ENCODE measurements around the gene LRRC8C.
"Not testable (repeated sequence)": the region's sequence is repeated elsewhere in the genome, so short reads cannot be mapped to it uniquely, and the experiment has no call there.

LRRC8C gene

GRCh38 chr1:89673251-89673650 lies 40.3 kb downstream of the LRRC8C start:
- DNase-seq, result no peak

DNA sequence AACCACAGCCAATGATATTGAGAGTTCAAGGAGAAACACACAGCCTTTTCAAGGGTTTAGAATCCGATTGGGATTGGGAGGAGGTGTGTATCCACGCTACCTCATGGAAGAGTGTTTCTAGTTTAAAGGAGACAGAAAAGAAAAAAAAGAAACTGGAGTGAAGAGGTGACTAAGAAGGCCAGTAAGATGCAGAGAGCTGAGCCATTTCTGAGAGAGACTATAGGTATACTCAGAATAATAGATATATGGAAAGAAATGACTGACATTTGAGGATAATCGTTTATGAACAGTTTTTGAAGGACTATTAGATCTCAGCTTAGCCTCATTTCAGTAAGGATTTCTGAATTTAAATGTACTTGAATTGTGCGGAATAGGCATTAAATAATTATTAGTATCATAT lies 42.8 kb downstream of the LRRC8C start:
- no peak for DNase-seq

- no peak for DNase-seq
These were observed 48.3 kb downstream of the LRRC8C start for GRCh38 chr1:89681045-89681729.

DNA sequence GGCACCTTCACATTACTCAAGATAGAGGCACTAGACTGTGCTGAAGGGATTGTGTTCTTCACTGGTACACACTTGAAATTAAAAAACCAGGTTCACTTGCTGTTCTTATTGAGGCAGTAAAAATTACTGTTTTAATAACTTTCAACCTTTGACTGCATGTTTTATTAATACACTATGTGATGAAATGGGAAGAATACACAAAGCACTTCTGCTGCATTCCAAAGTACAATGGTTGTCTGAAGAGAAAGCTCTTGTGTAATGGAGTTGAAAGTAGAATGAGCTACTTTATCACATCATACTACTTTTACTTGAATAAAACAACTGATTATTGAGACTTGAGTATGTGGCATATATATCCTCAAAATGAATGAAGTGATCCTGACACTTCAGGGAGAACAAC lies 49.7 kb downstream of the LRRC8C start:
- DNase-seq, result no peak

GRCh38 chr1:89685461-89685860 lies 52.5 kb downstream of the LRRC8C start:
- DNase-seq, result no peak

GRCh38 chr1:89686520-89686919 lies 53.6 kb downstream of the LRRC8C start:
- no peak for DNase-seq

GRCh38 chr1:89687254-89687653 lies 54.3 kb downstream of the LRRC8C start:
- no peak for DNase-seq

DNA sequence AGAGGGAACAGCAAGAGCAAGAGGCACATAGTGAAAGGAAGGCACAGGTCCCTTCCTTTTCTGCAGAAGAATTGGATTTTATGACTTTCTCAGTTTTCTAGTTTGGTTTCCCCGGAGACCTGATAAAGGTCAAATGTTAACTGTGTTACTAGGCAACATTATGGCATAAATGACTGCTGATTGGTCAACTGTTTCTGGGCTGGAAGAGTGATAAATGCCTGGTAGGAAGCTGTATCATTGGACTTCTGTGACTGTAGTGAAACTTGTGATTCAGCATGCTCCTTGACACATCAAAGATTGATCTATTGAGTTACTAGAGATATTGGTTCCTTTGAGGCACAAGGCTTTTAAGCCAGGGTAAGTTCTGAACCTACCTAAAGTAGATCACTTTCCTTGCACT lies 55.7 kb downstream of the LRRC8C start:
- no peak for DNase-seq

GRCh38 chr1:89689234-89689633 lies 56.3 kb downstream of the LRRC8C start:
- DNase-seq, result no peak

DNA sequence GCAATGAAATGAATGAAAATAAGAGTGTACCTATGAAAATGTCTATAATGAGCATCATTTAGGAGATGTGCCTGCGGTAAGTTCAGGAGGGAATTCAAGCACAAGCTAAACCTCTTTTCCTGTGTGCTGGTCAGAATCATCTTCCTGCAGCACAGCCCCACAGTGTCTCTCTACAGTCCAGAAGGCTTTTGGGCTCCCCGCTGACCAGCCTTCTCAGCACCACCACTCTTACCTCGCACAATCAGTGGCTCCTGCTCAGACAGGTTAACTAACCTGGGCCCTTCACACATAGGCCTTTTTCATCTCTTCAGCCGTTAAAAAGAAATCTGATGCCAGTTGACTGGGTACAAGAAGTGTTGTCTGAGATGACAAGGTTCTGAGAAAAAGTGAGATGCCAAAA lies 57.7 kb downstream of the LRRC8C start:
- no peak for DNase-seq

GRCh38 chr1:89692601-89693521 lies 59.9 kb downstream of the LRRC8C start:
- DNase-seq, result peak; percentile 17

- no peak for DNase-seq
These were observed 62.9 kb downstream of the LRRC8C start for GRCh38 chr1:89695847-89696246.

DNA sequence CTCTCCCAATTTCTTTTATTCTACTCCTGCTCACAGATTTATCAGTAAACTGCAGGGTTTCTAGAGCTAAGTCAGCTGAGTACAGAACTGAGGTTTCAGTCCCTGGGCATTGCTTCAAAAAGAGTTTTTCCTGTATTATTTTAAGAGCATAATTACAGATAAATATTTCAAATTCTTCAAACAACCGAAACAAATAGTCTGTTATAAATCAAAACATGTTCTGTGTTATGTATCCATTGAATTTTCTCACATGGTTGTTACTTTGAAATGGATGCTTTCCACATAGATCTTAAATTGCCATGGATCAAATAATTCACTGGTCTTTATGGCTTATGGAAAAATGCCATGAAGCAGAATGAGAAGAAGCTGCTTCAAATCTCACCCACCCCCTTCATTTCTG lies 64.5 kb downstream of the LRRC8C start:
- no peak for DNase-seq

DNA sequence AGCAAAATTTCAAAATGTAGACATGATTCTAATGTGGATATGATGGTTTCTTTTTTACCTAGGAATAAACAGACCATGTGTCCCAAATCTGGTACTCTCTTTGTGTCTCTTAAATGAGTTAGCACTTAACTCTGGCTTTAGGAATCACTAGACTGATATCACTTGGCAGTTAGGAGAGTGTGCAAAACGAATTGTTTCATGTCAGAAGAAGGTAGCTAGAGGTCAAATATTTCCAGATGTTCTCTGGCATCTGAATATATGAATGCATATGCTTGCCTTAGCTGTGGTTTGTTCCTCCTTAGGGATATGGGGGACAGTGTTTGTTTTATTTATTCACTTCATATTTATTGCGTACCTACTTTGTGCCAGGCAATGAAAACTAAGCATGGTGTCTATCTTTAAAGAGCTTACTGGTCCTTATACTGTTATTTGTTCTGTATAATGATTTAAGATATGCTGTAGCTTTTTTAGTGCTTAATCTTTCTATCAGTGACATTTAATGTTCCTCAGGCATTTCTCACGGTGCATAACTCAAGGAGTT lies 65.2 kb downstream of the LRRC8C start:
- no peak for DNase-seq

DNA sequence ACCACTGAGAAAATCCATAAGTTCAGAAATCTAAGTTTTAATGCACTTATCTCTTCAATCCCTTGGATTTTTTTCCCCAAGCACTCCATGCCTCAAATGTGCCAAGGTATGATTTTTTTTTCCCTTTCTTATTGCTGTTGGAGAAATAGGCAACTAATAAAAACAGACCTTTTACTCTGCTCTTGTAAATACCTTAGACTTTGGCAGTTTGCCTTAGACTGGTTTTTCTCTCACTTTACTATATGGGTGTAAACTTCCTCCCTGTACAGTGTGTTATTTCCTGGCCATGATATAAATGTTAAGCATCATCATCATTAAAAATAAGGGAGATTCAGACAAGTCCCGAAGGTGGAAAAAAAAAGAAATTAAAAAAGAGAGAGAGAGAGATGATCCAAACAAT lies 65.7 kb downstream of the LRRC8C start:
- DNase-seq, result peak; percentile 10

GRCh38 chr1:89699451-89699986 lies 66.6 kb downstream of the LRRC8C start:
- DNase-seq, result no peak

GRCh38 chr1:89701746-89702241 lies 68.9 kb downstream of the LRRC8C start:
- DNase-seq, result no peak

DNA sequence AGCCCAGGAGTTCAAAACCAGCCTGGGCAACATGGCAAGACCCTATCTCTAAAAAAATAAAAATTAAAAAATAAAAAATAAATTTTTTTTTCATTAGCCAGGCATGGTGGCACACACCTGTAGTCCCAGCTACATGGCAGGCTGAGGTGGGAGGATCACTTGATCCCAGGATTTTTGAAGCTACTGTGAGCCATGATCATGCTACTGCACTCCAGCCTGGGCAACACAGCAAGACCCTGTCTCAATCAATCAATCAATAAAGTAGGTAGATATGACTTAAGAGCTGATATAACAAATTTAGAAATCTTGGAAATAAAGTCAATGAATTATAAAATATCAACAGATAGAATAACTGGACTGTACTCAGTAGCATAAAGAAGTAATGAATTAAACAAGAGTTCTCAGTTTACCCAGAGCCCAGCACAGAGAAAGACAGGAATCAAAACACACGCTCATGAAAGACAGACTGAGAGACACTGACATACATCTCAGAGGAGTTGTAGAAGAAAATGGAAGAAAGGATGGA lies 69.7 kb downstream of the LRRC8C start:
- DNase-seq, result no peak

- no peak for DNase-seq
These were observed 70.5 kb downstream of the LRRC8C start for GRCh38 chr1:89703469-89703868.

DNA sequence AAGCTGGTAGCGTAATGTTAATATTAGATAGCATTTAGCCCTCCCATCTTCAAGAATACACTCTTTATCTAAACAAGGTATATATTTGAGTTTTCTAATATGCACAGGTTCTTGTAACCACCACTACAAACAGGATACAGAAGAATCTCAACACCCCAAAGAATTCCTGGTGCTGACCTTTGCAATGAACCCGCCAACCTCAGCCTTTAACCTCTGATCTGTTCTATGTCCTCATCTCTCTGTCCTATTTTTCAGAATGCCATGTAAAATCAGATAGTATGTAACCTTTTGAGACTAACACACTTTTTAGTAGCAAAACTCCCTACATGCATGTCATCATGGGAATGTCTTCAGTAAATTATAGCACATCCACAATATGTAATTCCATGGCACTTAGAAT lies 71.1 kb downstream of the LRRC8C start:
- no peak for DNase-seq

DNA sequence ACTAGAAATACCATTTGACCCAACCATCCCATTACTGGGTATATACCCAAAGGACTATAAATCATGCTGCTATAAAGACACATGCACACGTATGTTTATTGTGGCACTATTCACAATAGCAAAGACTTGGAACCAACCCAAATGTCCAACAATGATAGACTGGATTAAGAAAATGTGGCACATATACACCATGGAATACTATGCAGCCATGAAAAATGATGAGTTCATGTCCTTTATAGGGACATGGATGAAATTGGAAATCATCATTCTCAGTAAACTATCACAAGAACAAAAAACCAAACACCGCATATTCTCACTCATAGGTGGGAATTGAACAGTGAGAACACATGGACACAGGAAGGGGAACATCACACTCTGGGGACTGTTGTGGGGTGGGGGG lies 72.0 kb downstream of the LRRC8C start:
- not testable (repeated sequence) for DNase-seq

- no peak for DNase-seq
These were observed 73.2 kb downstream of the LRRC8C start for GRCh38 chr1:89705901-89706699.

GRCh38 chr1:89706700-89707012 lies 73.7 kb downstream of the LRRC8C start:
- peak; percentile 8 for DNase-seq

All from RPMI8226 (cell line).